Cerebellar cortex (tissue), 1 donor: ENCODE measurements around the gene FGGY.

ENCODE experiments used
- DNase-seq: peaks from one replicate; pipeline ENCODE4 v3.0.0-alpha.2; 2015; ENCODE audit warnings: low spot score

FGGY gene

GRCh38 chr1:59414406-59415133, 117.7 kb downstream of the FGGY start:
- no peak for DNase-seq

GRCh38 chr1:59415286-59415850, 118.5 kb downstream of the FGGY start:
- DNase-seq = no peak

- no peak for DNase-seq
Measured at GRCh38 chr1:59415881-59416280, 119.0 kb downstream of the FGGY start.

- DNase-seq = no peak
Measured at GRCh38 chr1:59417406-59417805, 120.5 kb downstream of the FGGY start.

DNA sequence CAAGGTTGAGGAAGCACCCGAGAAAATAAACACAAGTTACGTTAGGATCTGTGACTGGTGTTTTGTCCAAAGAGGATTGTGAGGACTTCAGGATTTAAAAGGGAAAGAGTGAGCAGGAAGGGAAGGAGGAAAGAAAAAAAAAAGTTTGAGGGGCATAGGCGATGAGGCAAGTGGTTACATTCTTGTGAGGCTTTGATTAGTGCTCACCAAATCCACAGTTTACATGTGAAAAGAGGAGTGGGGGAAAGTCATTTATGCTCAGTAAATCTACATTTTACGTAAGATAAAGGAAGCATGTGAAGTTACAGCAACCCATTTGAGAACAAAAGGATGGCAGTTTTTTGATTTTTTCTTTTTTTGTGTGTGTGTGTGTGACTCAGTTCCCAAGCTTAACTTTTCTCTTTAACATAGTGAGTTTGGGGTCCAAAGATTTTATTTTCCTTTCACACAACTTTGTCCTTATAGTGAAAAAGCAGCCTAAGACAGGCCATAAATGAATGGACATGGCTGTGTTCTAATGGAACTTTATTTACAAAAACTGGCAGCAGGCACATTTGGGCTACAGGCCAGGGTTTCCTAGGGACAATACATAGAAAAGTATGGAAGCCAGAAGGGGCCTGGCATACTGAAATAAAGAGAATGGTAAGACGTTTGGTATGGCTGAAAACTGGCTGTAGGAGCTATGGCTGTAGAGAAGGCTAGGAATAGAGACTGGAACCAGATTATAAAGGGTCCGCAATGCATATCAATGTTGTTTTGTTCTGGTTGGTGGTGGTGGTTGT, 121.7 kb downstream of the FGGY start:
- DNase-seq = peak; percentile 38

- no peak for DNase-seq
Measured at GRCh38 chr1:59419361-59420140, 122.7 kb downstream of the FGGY start.

- DNase-seq = no peak
Measured at GRCh38 chr1:59421232-59421920, 124.5 kb downstream of the FGGY start.

- peak; percentile 87 for DNase-seq
Measured at GRCh38 chr1:59422921-59423575, 126.2 kb downstream of the FGGY start.

- DNase-seq = peak; percentile 58
Measured at GRCh38 chr1:59427155-59427554, 130.3 kb downstream of the FGGY start.

GRCh38 chr1:59427784-59428183, 130.9 kb downstream of the FGGY start:
- no peak for DNase-seq

DNA sequence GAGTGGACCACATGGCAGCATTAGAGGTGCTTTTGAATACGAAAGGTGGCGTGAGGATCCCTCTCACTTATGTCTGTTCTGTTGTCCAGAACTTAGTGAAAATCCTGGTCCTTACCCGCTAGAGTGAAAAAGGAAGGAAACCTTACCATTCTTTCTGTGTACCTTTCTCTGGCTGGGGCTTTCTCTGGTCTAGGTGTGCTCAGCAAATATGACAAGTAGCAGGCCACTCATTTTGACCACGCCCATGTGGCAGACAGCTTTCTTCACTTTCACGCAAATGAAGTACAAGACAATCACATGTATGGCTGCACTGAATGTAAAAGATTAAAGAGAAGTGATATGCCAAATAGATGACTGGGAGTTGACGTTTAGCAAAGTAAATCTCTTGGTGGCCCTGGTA, 131.9 kb downstream of the FGGY start:
- no peak for DNase-seq

- DNase-seq = no peak
Measured at GRCh38 chr1:59429656-59430055, 132.8 kb downstream of the FGGY start.

- no peak for DNase-seq
Measured at GRCh38 chr1:59431566-59432294, 134.8 kb downstream of the FGGY start.

DNA sequence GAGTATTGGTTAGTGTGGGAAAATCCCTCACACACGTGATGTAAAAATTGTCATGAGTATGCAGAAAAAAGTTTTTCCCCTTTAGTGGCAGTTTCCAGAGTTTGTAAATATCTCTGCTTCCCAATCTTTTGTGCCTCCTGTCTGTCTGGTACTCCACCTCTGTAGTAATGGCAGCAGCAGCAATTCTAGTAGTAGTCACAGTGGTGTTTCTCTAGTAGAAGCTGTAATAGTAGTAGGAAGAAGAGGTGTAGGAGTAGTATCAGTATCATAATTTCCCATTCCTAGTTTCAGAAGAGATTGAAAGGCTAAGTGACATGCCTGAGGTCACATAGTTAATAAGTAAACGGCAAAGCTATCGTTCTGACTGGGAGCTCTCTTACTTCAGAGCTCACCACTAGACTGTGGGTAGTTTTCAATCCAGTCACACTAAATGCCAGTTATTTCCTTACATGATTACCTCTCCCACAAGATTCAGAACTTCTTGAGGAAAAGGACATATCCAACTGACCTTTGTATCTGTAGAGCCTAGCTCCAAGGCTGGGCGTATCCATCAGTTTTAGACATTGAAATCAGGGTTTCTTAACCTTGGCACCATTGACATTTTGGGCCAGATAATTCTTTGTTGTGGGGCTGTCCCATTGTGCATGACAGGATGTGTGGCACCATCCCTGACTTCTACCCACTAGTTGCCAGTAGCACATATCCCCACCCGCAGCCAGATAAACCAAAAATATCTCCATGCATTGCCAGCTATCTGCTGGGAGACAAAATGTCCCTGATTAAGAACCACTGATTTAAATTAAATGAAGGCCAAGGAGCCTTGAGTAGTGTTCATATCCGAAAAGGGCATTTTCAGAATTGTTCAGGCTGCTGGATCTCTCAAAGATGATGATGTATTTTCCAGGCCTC, 135.9 kb downstream of the FGGY start:
- DNase-seq = peak; percentile 61

GRCh38 chr1:59433440-59433813, 136.5 kb downstream of the FGGY start:
- no peak for DNase-seq

DNA sequence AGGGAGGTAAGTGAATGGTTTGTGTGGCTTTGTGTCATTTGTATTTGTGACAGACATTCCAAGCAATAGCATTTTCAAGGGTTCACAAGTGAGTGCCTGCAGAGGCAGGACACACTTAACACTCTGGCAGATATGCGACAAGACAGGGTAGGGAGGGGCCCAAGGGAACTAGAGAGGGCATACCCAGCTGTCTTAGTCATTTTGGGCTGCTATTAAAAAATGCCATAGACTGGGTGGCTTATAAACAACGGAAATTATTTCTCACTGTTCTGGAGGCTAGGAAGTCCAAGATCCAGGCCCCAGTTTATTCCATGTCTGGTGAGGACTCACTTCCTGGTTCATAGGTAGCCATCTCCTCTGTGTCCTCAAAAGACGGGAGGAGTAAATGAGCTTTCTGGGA, 137.4 kb downstream of the FGGY start:
- DNase-seq = no peak

DNA sequence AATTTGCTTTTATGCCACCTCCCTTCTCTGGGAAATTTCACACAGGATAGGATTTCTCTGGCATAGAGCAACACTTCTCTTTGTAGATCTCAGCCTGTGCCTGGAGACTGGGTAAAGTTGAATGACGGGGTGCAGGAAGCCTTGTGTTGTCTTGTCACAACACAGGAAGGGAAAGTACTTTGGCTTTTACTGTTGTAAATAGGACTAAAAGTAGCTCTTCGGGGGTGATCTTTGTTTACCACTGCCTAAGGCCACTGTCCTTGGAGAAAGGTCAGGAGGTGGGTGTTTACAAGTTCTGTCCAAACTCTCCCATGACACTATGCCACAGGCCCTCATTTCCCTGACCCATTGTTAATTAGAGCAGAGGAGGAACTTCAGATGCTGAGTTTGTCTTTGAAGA, 139.7 kb downstream of the FGGY start:
- DNase-seq = no peak

DNA sequence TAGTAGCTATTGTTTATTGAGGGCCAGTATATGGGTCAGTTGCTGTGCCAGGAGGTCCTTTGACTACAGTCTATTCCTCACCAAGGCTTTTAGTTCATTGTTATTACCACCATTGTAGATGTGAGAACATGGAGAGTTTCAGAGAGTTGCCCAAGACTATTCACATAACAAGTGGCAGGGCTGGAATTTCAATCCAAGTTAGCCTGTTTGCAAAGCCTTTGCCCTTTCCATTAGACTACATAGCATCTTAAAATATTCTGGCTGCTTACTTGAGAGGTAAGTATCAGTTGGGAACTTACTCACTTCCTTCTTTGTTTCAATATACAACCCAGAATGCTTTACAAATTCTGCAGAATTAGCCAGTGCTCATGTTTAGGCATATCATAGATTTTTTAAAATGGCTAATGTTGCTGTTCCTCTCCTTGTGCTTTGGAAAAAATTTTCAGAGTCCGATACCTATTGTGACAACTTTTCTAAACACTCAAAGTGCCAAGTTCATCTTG, 141.2 kb downstream of the FGGY start:
- no peak for DNase-seq

- no peak for DNase-seq
Measured at GRCh38 chr1:59442492-59442891, 145.6 kb downstream of the FGGY start.
